ENCODE measurements around the gene AICDA. TPM values are rescaled to one million over a fixed set of nuclear protein-coding genes. Genes with fewer than 3 reads are reported as not detected.

AICDA gene
- total RNA-seq, 1 experiment from 2014 or later = 0.22 TPM

DNA sequence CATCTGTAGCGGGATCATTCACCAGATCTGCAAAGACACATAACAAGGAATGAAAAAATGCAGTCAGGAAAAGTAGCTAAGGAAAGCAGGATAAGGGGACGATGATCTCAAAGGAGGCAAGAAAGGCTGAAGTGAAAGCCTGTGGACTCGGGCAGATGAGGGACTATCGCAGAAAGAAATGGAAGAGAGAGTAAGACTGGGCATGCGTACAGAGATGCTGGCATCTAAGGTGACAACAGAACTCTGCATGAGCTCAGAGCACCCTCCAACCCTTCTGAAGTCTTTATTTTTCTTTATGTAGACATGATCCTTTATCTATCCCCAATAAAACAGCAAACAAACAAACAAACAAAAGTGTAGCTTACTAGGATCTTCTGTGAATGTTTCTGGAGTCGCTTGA lies 42.8 kb upstream of the AICDA start:
- no peak overlapping the region for H4K5ac ChIP-seq (ENCODE audit: insufficient read length, low read depth, low read length)
- H3K79me2 ChIP-seq (ENCODE audit: insufficient read depth, low read length) = no peaks in the 10 kb centered on the region
- H2BK5ac ChIP-seq (ENCODE audit: insufficient read length, low read length) = no peak overlapping the region
- H3K79me1 ChIP-seq (ENCODE audit: insufficient read depth, low read depth, low read length, poor library complexity, severe bottlenecking) = no peaks in the 10 kb centered on the region
- TF ChIP-seq, protein P1, sequence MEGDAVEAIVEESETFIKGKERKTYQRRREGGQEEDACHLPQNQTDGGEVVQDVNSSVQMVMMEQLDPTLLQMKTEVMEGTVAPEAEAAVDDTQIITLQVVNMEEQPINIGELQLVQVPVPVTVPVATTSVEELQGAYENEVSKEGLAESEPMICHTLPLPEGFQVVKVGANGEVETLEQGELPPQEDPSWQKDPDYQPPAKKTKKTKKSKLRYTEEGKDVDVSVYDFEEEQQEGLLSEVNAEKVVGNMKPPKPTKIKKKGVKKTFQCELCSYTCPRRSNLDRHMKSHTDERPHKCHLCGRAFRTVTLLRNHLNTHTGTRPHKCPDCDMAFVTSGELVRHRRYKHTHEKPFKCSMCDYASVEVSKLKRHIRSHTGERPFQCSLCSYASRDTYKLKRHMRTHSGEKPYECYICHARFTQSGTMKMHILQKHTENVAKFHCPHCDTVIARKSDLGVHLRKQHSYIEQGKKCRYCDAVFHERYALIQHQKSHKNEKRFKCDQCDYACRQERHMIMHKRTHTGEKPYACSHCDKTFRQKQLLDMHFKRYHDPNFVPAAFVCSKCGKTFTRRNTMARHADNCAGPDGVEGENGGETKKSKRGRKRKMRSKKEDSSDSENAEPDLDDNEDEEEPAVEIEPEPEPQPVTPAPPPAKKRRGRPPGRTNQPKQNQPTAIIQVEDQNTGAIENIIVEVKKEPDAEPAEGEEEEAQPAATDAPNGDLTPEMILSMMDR (conservative IDR thresholded peaks at IDR 0.05) = no peak
- H3K23me2 ChIP-seq (ENCODE audit: insufficient read length, low read depth, low read length, poor library complexity, severe bottlenecking) = no peaks in the 10 kb centered on the region
- H3T11ph ChIP-seq (ENCODE audit: low read length) = no peak overlapping the region
- no peaks in the 10 kb centered on the region for H4K20me1 ChIP-seq (ENCODE audit: control insufficient read depth, insufficient read depth, insufficient read length)
- DNase-seq = no peak
- no peak overlapping the region for H2BK20ac ChIP-seq (ENCODE audit: low read depth, low read length, poor library complexity, severe bottlenecking)
- Mint-ChIP-seq H3K4me3 (no peak overlapping the region), H3K27me3 (ENCODE audit: low read depth) (no peaks in the 10 kb centered on the region), H3K9me3 (no peaks in the 10 kb centered on the region), H3K36me3 (ENCODE audit: insufficient read depth in 1 of 3, low read depth in 3 of 3) (no peaks in the 10 kb centered on the region; a peak in 1 of 7 replicates), H3K27ac (peak overlapping the region in 1 of 3 experiments; percentile 64; a peak in 2 of 7 replicates), H3K4me1 (peaks cover 3 to 4% of the 10 kb centered on the region in 2 experiments)
- H2BK12ac ChIP-seq (ENCODE audit: insufficient read length, low read depth, low read length) = no peak overlapping the region
- H3K4ac ChIP-seq (ENCODE audit: low read depth, low read length) = no peak overlapping the region
- H3K23ac ChIP-seq (ENCODE audit: insufficient read length, low read depth, low read length) = no peak overlapping the region
- H3K56ac ChIP-seq (ENCODE audit: insufficient read length, low read depth, low read length) = no peak overlapping the region
- WGBS (ENCODE audit: extremely low coverage, insufficient read length, low lambda C conversion rate) = no CpG with 5 or more reads among the region's 6 CpGs
- H3K14ac ChIP-seq (ENCODE audit: insufficient read depth, low read length) = no peak overlapping the region
- no peaks in the 10 kb centered on the region for H3K4me1 ChIP-seq (ENCODE audit: insufficient read depth, low read length)
- no peak overlapping the region for H3K9ac ChIP-seq (ENCODE audit: extremely low read depth, insufficient read length, low read length)
- no peak overlapping the region for H3K4me2 ChIP-seq (ENCODE audit: insufficient read depth, insufficient read length, low read length)
- no peak overlapping the region for H3K18ac ChIP-seq (ENCODE audit: insufficient read length, low read depth, low read length)
- H2BK120ac ChIP-seq (ENCODE audit: low read depth, low read length, poor library complexity, severe bottlenecking) = no peak overlapping the region
- no peak overlapping the region for H2AFZ ChIP-seq (ENCODE audit: low read length)
- H2BK15ac ChIP-seq (ENCODE audit: low read depth, low read length) = no peak overlapping the region
- H3K27ac ChIP-seq (ENCODE audit: insufficient read length, low read depth, low read length) = no peak overlapping the region
- no peak overlapping the region for H2AK5ac ChIP-seq (ENCODE audit: insufficient read length, low read length)
- H4K8ac ChIP-seq (replicated peaks; ENCODE audit: insufficient read length, low read depth, low read length) = no peak overlapping the region
- H3K9me3 ChIP-seq (ENCODE audit: control insufficient read depth, low read depth, low read length) = no peaks in the 10 kb centered on the region
- no peak overlapping the region for H4K91ac ChIP-seq (ENCODE audit: insufficient read length, low read depth, low read length)
- no peaks in the 10 kb centered on the region for H3K27me3 ChIP-seq (ENCODE audit: insufficient read depth, low read length)

Measured in H9 (cell line).